ENCODE results near the gene CCDC148.

GRCh38 chr2:158464426-158465281 lies 8.1 kb upstream of the CCDC148 start:
- no peak for TF ChIP-seq CTCF (IDR thresholded peaks at IDR 0.05; ENCODE audit: insufficient read depth, low read length, poor library complexity, severe bottlenecking)
- no peak for TF ChIP-seq EZH2phosphoT487 (conservative IDR thresholded peaks at IDR 0.05; ENCODE audit: low read length)
